HG02981 (cell line): ENCODE measurements around the gene JMJD6.
"Not testable (repeated sequence)": the region's sequence is repeated elsewhere in the genome, so short reads cannot be mapped to it uniquely, and the experiment has no call there.

Experiments used
- ATAC-seq: cut with Tn5 transposase; IDR thresholded peaks from one replicate; pipeline ENCODE4 v1.9.1; 2021; ENCODE audit warnings: mild to moderate bottlenecking, moderate library complexity; ENCODE audit not compliant: unreplicated experiment

The JMJD6 gene

DNA sequence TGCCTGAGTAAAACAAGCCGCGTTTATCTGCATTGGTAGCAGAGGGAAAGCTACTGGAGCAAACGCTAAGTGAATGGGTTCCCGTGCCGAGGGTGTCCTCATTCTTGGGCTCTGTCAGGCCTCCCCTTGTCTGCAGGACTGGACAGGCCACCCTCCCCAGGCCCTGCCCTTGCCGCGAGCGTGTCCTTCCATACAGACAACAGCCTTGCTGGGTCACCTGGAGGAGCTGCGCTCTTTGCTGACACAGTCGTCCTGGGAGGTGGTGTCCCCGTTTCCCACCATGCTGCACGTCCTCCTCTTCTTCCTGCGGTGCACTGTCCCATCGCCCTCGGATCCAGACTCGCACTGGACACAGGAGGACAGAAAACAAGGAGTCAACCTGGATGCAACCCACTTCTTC is 7.9 kb downstream of the JMJD6 start:
- no peak for ATAC-seq

DNA sequence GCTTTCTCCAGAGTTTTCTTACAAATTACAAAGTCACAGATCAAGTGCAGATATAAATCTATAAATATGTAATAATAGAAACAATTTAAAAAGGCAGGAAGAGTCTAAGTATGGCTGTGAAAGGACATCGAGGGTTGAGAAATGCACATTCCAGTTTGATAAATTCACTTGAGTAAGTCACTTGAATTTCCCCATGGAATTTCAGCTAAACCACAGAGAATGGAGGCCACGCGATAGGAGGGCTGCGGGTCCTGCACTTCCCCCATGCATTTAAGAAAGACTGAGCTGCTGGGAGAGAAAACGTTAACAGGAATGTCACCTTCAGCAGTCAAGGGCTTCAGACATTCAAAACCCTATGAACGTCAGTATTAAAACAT is 9.6 kb downstream of the JMJD6 start:
- ATAC-seq = no peak

DNA sequence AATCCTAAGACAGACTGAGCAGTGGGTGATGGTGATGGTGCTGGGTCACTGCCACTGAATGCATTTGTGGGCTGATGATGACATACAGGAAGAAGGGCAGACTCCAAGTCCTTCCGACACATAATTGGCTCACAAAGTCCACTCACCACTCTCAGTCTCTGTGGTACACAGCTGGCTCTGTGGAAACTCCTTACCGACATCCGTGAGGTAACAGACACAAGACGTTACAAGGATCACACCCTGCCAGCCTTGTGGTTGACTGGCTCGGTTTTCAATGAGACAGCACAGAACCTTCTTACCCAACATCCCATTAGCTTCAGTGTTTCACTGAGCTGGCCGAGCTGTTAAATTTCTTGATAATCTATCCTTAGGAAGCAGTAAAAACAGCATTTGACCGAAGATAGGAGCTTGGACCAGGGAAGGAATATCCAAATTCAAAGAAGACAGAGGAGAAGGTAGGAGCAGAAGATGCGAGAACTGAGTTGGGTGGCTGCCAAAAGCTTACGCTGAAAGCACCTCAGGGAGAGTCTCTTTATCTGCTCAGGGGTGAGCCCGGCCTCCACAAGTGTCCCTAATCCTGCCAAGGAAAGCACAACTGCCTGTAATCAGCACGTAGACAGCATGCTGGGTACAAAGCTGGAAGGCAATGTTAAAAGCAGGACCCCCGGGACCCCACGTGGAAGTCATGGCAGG is 10.1 kb downstream of the JMJD6 start:
- no peak for ATAC-seq

DNA sequence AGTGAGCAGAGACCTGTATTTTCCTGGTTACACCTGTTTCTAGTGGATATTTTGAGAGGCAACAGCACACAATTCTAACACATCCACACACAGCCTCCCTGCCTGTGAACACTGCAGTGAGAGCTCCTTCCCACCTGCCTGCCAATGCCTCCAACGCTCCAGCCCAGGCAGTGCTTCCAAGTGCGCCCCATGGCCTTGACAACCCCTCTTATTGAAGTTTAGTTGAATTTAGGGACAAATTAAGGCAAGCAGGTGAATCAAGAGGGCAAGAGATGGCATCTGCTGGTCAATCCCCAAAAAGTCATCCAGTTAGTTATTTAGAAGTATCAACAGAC is 10.9 kb downstream of the JMJD6 start:
- ATAC-seq = no peak

DNA sequence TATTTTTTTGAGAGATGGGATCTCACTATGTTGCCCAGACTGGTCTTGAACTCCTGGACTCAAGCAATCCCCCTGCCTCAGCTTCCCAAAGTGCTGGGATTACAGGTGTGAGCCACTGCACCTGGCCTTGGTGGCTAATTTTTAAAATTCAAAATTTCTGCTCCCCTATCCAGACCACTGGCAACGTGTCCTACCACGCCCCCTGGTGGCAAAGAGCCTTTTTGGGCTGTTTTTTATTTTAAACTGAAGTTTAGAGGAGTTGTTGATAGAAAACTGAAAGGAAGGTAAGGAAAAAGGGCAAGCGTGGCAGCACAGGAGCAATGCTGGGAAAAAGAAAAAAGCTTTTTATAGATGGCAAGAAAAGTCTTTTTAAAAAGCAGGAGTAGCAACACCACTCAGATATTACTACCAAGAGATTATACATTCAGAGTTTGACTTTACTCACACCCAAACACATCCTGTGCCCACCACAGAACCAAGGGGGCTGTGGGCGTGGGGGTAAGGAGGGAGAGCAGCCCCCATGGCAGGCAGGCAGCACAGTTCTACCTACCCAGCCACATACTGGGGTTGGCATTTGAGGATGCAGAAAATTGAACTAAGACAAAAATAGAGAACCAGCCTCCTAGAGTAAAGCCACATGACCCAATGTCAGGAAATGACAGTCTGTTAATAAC is 11.4 kb downstream of the JMJD6 start:
- ATAC-seq = no peak

DNA sequence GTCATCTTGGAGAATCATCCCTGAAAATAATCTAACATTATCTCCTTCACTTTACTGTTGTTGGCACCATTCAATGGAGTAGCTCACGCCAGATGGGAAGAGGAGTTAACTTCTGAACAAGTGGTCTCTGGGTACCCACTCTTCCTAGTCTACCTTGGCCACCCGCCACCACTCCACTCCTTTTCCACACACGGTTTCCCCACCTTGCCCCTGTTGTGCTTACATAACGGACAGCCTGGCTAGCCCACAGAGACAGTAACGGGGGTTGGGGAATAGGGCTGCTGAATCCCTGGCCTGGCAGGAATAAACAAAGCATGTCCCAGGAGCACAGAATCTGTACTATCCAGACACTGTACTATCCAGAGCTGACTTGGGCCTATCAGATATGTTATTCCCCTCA is 12.1 kb downstream of the JMJD6 start:
- no peak for ATAC-seq

DNA sequence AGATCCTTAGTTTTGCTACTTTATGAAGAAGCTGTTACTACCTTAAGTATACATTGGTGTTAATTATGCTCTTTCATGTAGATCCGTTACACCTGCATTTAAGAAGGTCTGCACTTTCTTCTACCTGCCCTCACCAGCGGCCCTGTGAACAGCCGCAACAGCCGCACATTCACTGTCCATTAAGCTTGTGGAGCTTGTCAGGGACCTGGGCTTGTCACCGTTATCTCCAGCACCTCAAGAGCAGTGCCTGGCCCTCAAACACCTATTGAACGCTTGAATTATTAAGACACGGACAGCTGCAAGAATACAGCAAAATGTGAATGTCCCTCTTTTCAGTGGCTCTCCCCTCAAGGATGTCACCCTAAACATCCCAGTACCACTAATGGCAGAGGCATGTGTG is 12.6 kb downstream of the JMJD6 start:
- ATAC-seq = no peak

DNA sequence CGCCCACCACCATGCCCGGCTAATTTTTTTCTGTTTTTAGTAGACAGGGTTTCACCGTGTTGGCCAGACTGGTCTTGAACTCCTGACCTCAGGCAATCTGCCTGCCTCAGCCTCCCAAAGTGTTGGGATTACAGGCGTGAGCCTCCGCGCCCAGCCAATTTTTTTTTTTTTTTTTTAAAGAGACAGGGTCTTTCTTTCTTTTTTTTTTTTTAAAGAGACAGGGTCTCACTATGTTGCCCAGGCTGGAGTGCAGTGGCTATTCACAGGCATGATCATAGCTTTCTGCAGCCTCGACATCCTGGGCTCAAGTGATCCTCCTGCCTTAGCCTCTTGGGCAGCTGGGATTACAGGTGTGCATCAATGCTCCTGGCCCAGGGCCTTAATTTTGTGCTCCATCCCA is 14.1 kb downstream of the JMJD6 start:
- not testable (repeated sequence) for ATAC-seq

DNA sequence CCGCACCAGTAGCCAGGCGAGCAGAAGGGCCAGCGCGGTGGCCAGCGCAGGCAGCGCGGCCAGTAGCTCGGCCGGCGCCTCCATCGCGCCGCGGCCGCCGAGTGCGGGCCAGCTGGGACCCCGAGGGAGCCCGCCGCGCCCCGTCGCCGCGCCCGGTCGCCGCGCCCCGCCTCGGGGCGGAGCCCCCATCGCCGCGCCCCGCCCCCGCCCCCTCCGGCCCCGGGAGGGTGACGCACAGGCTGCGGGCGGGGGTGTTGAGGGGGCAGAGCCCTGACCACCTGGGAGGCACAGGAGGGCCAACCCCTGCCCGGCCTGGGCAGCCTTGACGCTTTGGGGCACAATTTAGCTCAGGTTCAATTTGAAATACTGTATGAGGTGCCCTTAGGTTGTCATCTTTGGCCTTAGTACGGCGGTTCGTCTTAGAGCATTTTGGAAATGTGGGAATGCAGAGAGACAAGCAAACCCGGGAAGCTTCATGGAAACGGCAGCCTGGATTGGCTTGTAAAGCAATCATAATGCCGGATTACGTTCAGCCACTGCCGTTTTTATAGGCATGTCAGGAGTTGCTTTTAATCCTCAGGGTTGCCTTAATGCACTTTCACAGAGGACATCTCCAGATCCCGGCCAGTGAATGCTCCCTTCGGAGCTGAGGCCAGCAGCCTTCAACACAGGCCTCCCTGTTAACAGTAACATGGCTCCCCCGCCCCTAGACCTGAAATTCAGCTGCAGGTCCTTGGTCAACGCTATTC is 15.4 kb downstream of the JMJD6 start, which contains the start of gene MXRA7:
MXRA7 (minus strand) TSS at position 103 of the 749 bp plus-strand sequence; CDS start at position 84, 19 bp downstream.
- no peak for ATAC-seq

DNA sequence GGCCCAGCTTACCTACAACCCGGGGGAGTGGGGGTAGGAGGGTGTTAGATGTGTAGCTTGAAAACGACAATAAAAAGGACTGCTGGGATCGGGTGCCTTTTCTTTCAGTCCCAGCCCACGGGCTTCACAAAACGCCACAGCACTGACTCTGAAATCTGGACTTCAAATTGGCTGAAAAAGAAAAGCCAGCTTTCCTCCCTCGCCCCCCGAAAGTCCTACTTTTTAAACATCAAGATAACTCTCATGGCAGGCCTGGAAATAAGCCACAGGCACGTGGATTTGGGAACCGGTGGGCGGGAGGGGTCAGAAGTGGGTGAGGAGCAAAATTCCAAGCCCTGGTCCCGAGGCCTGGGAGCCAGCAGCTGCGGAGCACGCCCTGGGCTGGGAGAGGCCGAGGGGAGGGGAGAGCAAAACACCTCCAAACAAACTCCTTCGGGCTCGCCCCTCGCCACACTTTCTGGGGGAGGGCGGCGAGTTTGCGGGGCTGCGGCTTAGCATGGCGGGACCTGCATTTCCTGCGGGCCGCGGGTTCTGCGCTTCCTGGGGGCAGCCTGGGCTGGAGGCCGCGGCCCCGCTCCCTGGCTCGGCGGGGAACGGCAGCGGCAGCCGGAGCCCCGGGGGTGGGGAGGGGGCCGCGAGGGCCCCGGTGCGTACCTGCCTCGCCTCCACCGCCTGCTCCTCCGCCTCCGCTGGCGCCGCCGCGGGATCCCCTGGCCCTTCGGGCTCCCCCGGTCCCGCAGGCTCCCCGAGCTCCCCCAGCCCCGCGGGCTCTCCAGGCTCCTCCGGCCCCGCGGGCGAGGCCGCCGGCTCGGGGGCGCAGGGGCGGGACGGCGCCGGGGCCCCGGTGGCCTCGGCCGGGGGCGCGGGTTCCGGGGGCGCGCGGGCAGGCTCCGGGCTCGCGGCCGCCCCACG is 16.2 kb downstream of the JMJD6 start:
- not testable (repeated sequence) for ATAC-seq

DNA sequence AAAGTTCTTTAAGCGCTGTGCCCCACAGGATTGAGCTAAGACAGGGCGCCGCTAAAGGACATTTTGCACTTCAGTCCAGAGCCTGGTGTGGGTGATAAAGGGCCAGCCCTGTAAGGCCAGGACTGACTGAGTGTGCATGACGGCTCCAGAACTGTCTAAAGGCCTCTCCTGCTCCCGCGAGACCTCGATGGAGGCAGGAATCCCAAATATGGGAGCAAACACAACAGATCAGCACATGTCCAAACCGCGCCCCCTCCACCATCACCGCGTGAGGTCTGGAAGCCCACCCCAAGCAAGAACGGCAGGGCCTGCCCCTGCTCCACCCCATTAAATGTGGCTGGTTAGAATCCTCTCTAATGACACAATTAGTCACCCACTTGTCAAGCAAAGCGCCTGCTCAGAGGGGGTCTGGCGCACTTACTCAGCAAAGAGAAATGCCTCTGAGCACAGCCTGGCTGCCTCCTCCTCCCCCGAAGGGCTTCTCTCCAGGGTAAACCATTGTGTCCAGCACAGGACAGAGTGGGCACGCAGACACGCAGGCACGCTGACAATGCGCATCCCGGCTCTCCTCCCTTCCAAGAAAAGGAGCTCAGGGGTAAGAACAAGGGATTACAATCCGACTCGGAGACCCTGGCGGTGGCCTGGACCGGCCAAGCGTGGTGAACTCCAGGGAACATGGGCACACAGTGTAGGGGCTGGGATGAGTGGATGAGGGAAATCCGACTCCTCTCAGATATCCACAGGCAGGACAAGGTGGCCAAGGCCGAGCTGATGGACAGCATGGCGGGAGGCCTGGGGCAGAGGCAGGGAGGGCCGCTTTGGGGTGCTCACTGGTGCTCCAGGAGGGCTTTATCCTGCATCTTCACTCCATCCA is 17.1 kb downstream of the JMJD6 start:
- ATAC-seq = no peak

DNA sequence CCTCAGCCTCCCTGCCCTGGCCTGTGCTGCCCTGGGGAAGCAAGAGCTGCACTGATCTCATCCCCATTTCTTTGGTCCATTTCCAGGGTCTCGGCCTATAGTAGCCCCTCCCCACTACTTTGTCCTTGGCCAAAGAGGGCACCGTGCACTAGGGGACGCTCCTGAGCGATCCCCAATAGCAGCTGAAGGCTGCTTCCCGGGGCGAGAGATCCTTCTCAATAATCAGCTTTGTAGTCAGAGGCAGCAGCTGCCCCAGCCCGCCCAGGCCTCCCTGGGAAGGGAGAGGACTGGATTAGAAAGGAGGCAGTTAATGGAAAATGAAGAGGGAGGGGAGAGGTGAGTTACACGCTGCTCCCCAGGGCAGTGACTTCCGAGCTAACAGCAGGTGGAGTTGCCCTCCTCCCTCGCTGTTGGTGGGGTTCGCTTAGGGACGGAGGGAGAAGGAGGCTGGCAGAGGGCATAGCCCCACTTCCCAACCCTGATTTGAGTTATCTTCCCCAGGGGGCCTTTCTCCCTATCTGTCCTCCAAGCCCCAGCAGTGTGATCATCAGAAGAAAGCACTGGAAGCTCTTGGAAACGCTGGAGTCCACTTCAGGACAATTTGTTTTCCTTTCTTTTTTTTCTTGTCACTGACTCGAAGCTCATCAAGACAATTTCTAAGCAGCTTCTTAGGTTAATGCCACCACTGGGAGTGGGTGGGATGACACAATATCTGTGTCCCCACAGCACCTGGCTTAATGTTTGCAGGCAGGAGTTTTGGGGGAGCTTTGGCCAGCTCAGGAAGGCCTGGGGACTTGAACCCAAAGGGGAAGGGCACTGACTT is 18.2 kb downstream of the JMJD6 start:
- ATAC-seq = no peak

DNA sequence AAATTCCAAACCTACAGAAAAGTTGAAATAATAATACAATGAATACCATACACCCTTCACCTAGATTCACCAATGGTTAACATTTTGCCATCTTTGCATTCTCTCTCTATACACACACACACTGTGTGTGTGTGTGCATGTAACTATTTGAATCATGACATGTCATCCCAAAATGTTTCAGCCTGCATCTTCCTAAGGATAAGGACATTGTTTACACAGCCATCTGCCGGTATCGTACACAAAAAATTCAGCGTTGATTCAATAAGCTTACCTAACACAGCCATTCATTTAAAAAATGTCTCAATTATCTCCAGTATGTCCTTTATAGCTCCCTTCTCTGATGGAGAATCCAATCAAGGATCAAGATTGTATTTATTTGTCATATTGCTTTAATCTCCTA is 19.6 kb downstream of the JMJD6 start:
- no peak for ATAC-seq

DNA sequence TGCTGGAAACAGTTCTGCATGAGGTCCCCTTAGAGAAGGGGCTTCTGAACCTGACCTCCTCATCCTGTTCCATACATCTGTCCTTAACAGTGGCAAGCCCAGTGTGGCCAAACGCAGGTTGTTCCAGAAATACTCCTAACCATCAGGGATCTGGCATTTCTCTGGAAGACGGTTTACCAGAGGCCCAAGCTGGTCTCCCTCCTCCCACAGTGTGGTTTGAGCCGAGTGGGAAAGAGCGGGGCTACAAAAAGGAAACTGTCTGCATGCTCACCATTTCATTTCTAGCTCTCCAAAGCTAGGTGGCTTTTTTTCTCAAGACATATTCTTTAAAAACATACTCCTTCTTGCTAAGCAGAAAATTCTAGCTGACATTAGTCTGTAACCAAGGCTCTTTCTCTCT is 21.6 kb downstream of the JMJD6 start:
- ATAC-seq = no peak

DNA sequence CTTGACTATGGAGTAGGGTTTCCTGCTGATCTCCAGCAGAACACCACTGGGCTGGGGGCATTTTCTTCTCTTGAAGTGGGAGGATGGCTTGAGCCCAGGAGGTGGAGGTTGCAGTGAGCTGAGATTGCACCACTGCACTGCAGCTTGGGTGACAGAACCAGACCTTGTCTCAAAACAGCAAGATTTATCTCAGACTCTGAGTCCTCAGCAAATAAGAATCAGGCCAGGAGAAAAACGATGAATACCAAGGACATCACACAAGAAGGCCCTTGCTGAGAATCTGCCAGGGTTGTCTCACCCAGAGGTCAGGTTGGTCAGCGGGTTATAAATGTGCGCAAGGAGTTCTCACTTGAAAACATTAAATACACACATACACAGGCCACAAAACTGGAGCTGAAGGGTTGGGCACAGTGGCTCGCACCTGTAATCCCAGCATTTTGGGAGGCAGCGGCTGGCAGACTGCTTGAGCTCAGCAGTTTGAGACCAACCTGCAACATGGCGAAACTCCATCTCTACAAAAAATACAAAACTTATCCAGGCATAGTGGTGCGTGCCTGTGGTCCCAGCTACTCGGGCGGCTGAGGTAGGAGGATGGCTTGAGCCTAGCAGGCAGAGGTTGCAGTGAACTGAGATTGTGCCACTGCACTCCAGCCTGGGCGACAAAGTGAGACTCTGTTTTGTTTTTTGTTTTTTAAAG is 23.3 kb downstream of the JMJD6 start:
- ATAC-seq = no peak

DNA sequence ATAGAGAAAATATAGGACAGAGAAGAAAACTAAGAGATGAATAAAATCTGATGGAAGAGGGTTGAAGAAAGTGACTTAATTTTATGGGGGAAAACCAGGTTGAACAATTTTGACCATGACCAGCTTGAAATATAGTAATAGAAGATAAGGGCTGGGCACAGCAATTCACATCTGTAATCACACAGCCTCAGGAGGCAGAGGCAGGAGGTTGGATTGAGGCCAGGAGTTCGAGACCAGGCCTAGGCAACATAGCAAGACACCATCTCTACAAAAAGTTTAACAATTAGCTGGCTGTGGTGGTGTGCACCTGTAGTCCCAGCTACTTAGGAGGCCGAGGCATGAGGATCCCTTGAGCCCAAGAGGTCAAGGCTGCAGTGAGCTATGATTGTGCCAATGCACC is 24.3 kb downstream of the JMJD6 start:
- no peak for ATAC-seq

DNA sequence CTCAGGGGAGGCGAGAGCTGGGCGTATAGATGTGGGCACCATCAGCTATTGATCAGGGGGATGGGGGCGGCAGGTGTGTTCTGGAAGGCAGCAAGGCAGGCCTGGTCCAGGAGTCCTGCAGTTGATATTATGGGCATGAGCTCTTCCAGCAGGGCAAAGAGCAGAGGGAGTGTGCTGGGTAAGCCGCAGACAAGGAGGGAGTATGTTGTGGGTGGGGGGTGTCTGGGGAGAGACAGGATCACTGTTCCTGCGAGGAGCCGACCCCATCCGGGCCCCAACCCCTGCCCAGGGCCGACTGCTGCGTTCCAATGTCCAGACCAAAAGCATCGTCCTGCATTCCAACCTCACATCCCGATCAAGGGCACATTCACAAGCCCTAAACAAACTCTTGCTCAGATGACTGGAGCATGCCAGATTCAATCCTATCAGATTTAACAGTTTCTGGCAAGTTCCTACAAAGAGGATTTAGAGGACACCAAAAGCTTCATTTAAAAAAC is 24.9 kb downstream of the JMJD6 start:
- ATAC-seq = no peak
